ENCODE measurements around the gene SYT2.

SYT2 gene

GRCh38 chr1:202704601-202705000, 5.7 kb downstream of the SYT2 start:
- DNase-seq (ENCODE audit: low read depth), result no peak

DNA sequence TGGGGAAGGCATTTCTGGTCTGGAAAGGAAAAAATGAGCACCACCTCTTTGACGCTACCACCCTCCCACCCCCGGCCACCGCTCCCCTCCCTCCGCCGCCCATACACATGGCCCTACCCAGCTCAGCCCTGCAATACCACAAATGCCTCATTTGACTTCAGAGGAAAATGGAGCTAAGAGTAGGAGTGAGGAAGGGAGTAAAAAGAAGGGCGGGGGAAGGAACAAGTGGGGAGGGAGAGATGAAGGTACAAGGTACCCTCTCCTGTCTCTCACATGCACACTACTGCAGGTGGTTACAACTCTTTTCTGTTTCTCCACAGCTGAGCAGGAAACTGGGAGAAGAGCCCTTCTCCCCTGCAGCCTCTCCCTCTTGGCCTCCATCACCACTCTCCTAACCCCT, 7.1 kb downstream of the SYT2 start:
- DNase-seq (ENCODE audit: low read depth), result no peak

- no peak for DNase-seq (ENCODE audit: low read depth)
These were observed 8.2 kb downstream of the SYT2 start for GRCh38 chr1:202702088-202702487.

GRCh38 chr1:202701200-202701599, 9.1 kb downstream of the SYT2 start:
- DNase-seq (ENCODE audit: low read depth), result no peak

DNA sequence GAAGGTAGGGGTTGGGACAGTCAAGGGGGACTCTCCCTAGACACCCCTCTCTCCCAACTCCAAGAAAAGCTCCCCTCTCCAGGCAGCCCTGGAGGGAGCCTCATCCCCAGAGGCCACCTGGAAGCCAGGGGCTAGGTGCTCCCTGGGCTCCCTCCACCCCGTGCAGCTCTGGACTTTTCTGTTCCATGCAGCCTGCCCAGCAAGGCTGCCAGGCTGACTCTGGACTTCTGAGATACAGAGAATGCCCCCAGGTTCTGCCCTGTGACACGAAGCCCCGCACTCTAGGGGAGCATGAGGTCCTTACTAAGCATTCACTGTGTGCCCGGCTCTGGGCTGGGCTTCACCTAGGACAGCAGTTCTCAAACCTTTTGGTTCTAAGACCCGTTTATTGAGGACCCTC, 10.2 kb downstream of the SYT2 start:
- no peak for DNase-seq (ENCODE audit: low read depth)

DNA sequence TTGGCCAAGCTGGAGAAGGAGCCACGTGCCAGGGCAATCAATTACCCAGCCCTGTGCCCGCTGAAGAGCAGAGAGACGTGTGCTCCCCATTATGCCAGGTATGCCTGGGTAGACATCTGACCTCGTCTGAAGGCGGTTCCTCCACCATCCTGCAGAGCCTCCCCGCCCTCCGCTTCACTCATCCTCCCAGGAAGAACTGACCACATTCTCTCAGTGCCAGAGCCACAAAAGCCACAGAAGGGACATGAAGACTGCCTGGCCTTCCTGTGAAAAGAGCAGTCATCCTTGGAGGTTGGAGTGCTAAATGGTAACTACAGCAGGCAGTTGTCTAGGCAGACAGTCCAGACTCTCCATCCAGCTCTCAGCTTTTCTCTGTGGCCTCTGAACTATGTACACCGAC, 12.0 kb downstream of the SYT2 start:
- no peak for DNase-seq (ENCODE audit: low read depth)

- no peak for DNase-seq (ENCODE audit: low read depth)
These were observed 13.2 kb downstream of the SYT2 start for GRCh38 chr1:202697038-202697437.

DNA sequence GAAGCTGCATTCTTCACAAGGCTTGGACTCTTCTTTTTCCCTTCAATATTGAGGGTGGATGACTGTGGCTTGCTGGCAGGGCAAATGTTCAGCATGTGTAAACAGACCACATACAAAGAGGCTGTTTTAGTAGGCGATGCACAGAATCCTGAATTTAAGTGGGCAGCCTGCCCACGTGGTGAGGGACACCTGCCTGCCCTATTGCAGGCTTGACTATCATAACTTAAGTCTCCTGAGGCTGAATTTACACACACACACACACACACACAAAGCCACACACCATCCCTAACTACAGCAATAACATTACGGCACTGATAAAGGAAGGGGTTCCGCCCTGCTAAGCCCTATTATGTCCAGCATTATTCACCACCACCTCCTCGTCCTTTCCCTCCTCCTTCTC, 15.9 kb downstream of the SYT2 start:
- no peak for DNase-seq (ENCODE audit: low read depth)

DNA sequence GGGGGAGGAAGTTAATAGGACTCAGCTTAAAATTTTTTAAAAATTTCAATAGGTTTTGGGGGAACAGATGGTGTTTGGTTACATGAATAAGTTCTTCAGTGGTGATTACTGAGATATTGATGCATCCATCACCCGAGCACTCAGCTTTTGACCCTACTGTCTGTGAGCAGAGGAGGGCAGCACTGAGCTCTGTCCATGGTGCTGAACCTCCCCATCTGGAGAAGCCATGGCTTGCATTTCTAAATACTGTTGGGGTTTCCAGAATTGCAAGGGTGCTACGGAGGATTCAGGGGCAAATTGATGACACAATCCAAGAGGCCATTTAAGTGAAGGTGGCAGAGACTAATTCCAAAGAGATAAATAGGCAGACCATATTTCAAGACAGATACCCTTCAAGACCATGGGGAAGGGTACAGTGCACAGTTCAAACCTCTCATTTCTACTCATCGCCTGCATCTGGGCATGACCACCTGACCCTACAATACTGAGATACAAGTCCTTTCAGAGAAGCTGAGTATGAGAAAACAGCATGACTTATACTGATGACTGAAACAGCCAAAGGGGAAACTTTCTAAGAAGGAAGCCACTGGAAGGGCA, 17.2 kb downstream of the SYT2 start:
- DNase-seq (ENCODE audit: low read depth), result peak; percentile 9

- no peak for DNase-seq (ENCODE audit: low read depth)
These were observed 18.4 kb downstream of the SYT2 start for GRCh38 chr1:202691816-202692215.

DNA sequence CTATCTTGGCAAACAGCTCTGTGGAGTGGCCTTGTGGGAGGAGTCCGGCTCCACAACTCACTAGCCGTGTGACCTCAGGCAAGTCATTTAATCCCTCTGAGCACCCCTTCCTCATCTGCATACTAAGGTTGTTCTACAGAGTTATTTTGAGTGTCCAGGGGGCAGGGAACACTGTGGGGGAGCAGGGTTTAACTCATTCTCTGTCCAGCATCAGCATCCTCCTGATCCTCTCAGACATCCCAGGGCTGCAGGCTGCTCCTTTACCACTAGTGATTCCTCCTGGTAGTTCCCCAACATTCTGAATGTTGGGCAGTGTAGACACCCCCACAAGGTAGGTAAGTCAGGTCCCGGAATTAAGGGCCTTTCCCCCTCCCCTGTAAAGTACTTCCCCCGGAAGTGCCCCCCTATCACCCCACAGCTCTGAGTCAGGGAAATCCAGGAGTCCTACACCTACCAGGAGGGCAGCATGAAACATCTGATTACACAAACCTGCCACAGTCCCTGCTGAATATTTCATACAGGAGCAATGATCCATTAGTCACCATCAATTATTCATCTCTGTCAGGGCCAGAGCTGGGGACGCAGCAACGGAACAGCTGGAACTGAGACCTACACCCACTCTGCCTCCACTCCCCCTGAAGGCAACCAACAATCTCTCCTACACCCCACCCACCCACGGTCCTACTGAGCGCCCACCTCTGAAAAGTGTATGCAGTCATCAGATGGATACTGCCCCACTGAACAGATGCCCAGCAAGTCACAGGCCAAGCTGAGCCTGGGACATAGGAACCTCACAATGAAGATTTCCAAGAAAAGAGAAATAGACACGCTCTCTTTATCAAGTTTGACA, 20.5 kb downstream of the SYT2 start:
- no peak for DNase-seq (ENCODE audit: low read depth)

DNA sequence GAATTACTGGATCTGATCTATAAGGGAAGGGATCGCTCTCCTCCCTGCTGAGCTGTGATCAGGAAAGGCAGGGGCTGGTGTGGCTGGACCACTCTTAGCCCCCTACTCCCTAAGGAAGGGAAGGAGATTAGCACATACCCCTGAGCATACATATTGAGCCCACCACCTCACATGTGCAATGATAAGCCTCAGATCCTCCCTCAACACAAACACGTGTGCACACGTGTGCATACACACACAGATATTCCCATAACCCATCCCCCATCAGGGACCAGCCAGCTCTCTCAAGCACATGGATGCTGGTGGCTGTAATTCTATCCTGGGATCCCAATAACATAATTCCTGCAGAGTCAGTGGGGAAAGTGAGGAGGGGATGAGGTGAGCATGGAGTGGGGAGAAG, 21.2 kb downstream of the SYT2 start:
- no peak for DNase-seq (ENCODE audit: low read depth)

GRCh38 chr1:202688401-202688800, 21.9 kb downstream of the SYT2 start:
- no peak for DNase-seq (ENCODE audit: low read depth)

DNA sequence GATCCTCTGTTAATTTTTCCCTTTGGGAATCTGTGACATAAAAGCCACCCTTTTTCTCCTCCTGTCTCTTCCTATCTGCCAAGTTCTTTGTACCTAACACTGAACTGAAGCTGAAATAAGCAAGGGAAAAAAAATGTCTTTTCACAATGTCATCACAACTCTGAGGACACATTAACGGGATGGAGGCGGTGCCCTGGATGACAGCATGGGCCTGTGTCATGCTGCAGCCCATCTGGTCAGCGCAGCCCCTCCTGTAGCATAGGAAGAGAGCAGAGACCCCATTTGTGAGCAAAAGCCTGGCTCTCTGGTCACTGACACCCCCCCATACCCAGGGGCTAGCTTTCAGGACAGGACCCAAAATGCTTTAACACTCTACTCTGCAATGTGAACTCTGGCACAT, 22.5 kb downstream of the SYT2 start:
- DNase-seq (ENCODE audit: low read depth), result no peak

DNA sequence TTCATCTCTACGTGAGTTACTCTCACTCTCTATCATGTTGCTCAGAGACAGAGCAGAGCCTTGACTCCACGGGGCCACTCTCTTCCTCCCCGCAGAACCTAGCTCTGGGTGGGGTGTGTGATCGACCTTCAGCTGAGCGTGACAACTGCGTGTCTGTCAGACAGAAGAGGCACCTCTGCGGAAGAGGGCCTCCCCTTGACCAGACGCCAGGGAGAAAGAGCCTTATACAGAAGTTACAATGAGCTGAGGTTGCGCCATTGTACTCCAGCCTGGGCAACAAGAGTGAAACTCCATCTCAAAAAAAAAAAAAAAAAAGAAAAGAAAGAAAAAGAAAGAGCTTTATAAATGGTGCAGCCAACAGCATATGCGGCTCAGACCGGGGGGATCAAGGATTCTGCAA, 22.9 kb downstream of the SYT2 start:
- no peak for DNase-seq (ENCODE audit: low read depth)

GRCh38 chr1:202685641-202686040, 24.6 kb downstream of the SYT2 start:
- no peak for DNase-seq (ENCODE audit: low read depth)

GRCh38 chr1:202684716-202685115, 25.5 kb downstream of the SYT2 start:
- no peak for DNase-seq (ENCODE audit: low read depth)

DNA sequence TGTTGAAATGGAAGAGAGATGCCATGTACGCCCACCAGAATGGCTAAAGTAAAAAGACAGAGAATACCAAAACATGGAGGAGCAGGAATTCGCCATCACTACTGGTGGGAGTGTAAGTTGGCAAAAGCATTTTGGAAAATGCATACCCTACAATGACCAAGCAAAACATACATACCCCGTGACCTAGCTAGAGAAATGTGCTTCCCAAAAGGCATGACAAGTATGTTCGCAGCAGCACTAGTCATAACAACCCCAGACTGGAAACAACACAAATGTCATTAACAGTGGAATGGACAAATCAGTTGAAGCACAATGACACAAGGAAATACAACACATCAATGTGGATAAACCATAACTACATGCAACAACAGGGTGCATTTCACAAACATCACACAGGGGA, 27.2 kb downstream of the SYT2 start:
- DNase-seq (ENCODE audit: low read depth), result no peak

- DNase-seq (ENCODE audit: low read depth), result no peak
These were observed 27.8 kb downstream of the SYT2 start for GRCh38 chr1:202682477-202682876.

GRCh38 chr1:202681736-202682420, 28.4 kb downstream of the SYT2 start:
- DNase-seq (ENCODE audit: low read depth), result no peak

DNA sequence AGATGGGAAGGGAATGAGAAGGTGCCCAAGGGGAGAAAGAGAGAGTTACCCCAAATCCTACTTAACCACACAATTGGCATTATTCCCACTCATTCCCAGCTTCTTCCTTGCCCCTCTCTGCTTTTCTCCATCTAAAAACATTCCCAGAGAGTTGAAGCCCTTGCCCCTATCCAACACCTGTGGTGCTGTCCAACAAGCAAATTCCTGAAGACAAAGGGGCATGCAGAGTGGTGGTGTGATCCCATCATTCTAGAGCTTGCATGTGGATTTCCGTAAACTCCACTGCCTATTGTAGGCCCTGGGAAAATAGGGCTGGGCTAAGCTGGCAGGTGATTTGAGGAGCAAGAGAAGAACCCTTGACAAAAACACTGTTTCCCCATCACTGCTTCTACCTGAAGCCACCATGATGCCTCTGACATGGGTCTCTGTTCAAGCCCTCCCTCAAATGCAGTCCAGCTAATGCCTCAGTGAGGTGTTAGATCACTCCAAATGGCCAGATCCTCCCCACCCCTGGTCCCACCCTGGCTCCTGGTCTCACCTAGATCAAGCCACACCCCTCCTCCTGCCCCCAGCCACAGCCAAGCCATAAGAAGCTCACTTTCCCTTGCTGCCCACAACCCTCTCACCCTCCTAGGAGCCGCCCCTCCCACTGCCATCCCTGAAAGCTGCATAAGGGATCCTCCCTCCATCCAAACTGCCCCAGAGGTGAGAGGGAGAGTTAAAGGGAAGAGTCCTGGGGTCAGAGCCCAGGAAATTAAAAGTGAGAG, 29.5 kb downstream of the SYT2 start:
- DNase-seq (ENCODE audit: low read depth), result no peak

DNA sequence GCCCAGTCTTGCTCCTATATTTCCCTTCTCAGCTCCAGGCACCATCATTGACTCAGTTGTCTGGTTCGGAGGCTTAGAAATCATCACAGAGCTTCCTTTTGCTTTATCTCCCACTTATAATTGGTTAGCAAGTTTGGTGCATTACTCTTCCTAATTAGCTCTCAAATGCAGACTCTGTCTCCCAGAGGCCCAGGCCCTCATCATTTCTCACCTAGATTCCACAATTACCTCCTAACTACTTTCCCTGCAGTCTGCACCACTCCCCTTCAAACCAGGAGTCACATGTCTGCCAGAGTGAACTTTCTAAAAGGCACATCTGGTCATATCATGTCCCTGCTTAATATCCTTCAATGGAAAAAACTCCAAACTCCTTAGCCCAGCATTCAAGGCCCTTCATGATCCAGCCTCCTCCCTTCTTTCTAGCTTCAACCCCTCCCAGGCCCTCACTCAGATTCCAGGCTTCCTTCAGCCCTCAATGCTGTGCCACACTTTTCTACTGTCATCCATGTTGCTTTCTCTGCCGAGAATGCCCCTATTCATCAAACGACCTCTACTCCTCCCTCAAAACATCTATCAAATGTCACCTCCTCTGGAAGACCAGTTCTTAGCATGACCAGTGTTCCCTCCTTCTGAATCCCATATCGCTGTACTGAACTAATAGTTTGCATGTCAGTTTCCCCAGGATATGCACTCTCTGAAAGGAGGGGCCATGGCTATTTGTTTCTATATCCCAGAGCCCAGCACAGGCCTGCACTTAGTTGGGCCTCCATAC, 30.7 kb downstream of the SYT2 start:
- DNase-seq (ENCODE audit: low read depth), result no peak

All from stimulated activated CD8-positive, alpha-beta memory T cell treated with anti-CD3 and anti-CD28 coated beads, Interleukin-12 subunit alpha, Interleukin-12 subunit beta, amount 100 ng/mL, for 4 hours (primary cell).